Astrocyte (in vitro differentiated cells and primary cell): ENCODE measurements around the gene PXDC1. TPM values are rescaled to one million over a fixed set of nuclear protein-coding genes. Genes with fewer than 3 reads are reported as not detected.
A peak's percentile ranks its signal among the peaks of the same experiment; 100 is the strongest.

Experiments
- DNase-seq: peaks from one replicate; pipeline ENCODE4 v3.0.0-alpha.2; 2010; ENCODE audit warnings: low read depth
- FAIRE-seq: peaks from 2 replicates; lab custom pipeline; 2011; peaks lifted over from hg19 to GRCh38; lab: Jason Lieb, UNC
- H2AFZ ChIP-seq: 2 replicates; pipeline ENCODE4 v1.6.0; 2012; ENCODE audit warnings: low read depth, low read length, inconsistent platforms
- H3K27ac ChIP-seq: 2 replicates; pipeline ENCODE4 v1.5.1; 2011; ENCODE audit warnings: low read depth, low read length, inconsistent platforms
- H3K27me3 ChIP-seq: 2 replicates; pipeline ENCODE4 v1.6.0; 2011; ENCODE audit warnings: low read length, inconsistent platforms; ENCODE audit not compliant: insufficient read depth
- H3K36me3 ChIP-seq: 2 replicates; pipeline ENCODE4 v1.5.1; 2011; ENCODE audit warnings: low read length, inconsistent platforms; ENCODE audit not compliant: insufficient read depth
- H3K4me1 ChIP-seq: 2 replicates; pipeline ENCODE4 v1.5.1; 2011; ENCODE audit warnings: low read length, inconsistent platforms; ENCODE audit not compliant: insufficient read depth
- H3K4me2 ChIP-seq: 2 replicates; pipeline ENCODE4 v1.6.0; 2012; ENCODE audit warnings: low read length, inconsistent platforms
- H3K4me3 ChIP-seq: 2 replicates; pipeline ENCODE4 v1.5.1; 2011; ENCODE audit warnings: low read depth, mild to moderate bottlenecking, low read length, inconsistent platforms; ENCODE audit not compliant: insufficient read depth
- H3K79me2 ChIP-seq: 2 replicates; pipeline ENCODE4 v1.6.0; 2012; ENCODE audit warnings: mild to moderate bottlenecking, low read length, inconsistent platforms; ENCODE audit not compliant: insufficient read depth
- H3K9ac ChIP-seq: 2 replicates; pipeline ENCODE4 v1.6.0; 2012; ENCODE audit warnings: mild to moderate bottlenecking, low read length, inconsistent platforms
- H3K9me3 ChIP-seq: 2 replicates; pipeline ENCODE4 v1.5.1; 2012; ENCODE audit warnings: low read depth, mild to moderate bottlenecking, low read length, inconsistent platforms; ENCODE audit not compliant: insufficient read depth
- H4K20me1 ChIP-seq: 2 replicates; pipeline ENCODE4 v1.6.0; 2012; ENCODE audit warnings: low read length, inconsistent platforms; ENCODE audit not compliant: insufficient read depth
- H3K27ac Mint-ChIP-seq: one replicate; pipeline ENCODE4 v1.8.0; 2021; ENCODE audit warnings: mild to moderate bottlenecking, mixed read lengths; ENCODE audit not compliant: unreplicated experiment
- H3K27me3 Mint-ChIP-seq: one replicate; pipeline ENCODE4 v1.8.0; 2021; ENCODE audit warnings: low read depth, mixed read lengths; ENCODE audit not compliant: unreplicated experiment
- H3K36me3 Mint-ChIP-seq: one replicate; pipeline ENCODE4 v1.8.0; 2021; ENCODE audit warnings: low read depth, mixed read lengths; ENCODE audit not compliant: unreplicated experiment
- H3K4me1 Mint-ChIP-seq: one replicate; pipeline ENCODE4 v1.8.0; 2021; ENCODE audit warnings: low read depth, mixed read lengths; ENCODE audit not compliant: unreplicated experiment
- H3K4me3 Mint-ChIP-seq: one replicate; pipeline ENCODE4 v1.8.0; 2021; ENCODE audit warnings: mild to moderate bottlenecking, moderate library complexity, mixed read lengths; ENCODE audit not compliant: unreplicated experiment
- H3K9me3 Mint-ChIP-seq: one replicate; pipeline ENCODE4 v1.8.0; 2021; ENCODE audit warnings: mild to moderate bottlenecking, mixed read lengths; ENCODE audit not compliant: unreplicated experiment
- EZH2 ChIP-seq: IDR thresholded peaks from 2 replicates; pipeline ENCODE4 v1.6.1; 2012; ENCODE audit warnings: mild to moderate bottlenecking, low read length, inconsistent platforms; ENCODE audit not compliant: insufficient read depth
- total RNA-seq: library from RNA; stranded (reverse); gene quantifications from 2 replicates; pipeline ENCODE4 v1.2.1, GENCODE V29; 2021
- TF ChIP-seq, protein P1 (sequence below): IDR thresholded peaks from 2 replicates; pipeline ENCODE4 v1.5.1; 2011; ENCODE audit warnings: low read depth, mild to moderate bottlenecking, inconsistent platforms, low read length, moderate library complexity; ENCODE audit not compliant: insufficient read depth

Gene PXDC1
- total RNA-seq, 1 donor from 2014 or later = 58.2 TPM

DNA sequence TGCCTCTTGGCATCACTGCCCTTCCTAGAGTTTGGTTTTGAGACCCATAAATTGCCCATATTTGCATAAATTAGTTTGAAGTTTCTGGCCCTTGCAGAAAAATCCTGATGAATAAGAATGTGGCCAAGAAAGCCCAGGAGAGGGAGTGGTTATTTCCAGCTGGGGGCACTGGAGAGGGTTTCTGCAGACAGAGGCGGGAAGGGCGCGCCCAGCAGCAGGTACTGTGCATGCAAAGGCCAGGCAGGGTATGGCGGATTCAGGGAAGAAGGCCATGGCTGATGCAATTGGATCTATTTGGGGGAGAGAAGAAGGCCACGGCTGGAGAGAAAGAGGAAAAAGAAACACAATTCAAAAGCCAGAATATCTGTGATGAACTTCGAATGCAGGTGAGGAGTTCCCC is 48.2 kb upstream of the PXDC1 start:
- FAIRE-seq (no peak), DNase-seq (no peak)
- Histone ChIP-seq H3K4me1 (peaks cover 37% of the 10 kb centered on the region), H3K27me3 (no peaks in the 10 kb centered on the region), H3K9ac (no peak overlapping the region), H2AFZ (no peak overlapping the region), H3K79me2 (no peaks in the 10 kb centered on the region), H4K20me1 (no peaks in the 10 kb centered on the region), H3K4me2 (no peak overlapping the region), H3K36me3 (no peaks in the 10 kb centered on the region), H3K27ac (no peak overlapping the region), H3K4me3 (no peak overlapping the region), H3K9me3 (no peaks in the 10 kb centered on the region)
- no peaks in the 10 kb centered on the region for H3K27me3 Mint-ChIP-seq
- peaks cover 52% of the 10 kb centered on the region for H3K4me1 Mint-ChIP-seq
- no peaks in the 10 kb centered on the region for H3K9me3 Mint-ChIP-seq
- H3K36me3 Mint-ChIP-seq = no peaks in the 10 kb centered on the region
- TF ChIP-seq EZH2 = no peak
- TF ChIP-seq, protein P1, sequence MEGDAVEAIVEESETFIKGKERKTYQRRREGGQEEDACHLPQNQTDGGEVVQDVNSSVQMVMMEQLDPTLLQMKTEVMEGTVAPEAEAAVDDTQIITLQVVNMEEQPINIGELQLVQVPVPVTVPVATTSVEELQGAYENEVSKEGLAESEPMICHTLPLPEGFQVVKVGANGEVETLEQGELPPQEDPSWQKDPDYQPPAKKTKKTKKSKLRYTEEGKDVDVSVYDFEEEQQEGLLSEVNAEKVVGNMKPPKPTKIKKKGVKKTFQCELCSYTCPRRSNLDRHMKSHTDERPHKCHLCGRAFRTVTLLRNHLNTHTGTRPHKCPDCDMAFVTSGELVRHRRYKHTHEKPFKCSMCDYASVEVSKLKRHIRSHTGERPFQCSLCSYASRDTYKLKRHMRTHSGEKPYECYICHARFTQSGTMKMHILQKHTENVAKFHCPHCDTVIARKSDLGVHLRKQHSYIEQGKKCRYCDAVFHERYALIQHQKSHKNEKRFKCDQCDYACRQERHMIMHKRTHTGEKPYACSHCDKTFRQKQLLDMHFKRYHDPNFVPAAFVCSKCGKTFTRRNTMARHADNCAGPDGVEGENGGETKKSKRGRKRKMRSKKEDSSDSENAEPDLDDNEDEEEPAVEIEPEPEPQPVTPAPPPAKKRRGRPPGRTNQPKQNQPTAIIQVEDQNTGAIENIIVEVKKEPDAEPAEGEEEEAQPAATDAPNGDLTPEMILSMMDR = no peak
- H3K4me3 Mint-ChIP-seq = no peak overlapping the region
- peak overlapping the region; percentile 84 for H3K27ac Mint-ChIP-seq

DNA sequence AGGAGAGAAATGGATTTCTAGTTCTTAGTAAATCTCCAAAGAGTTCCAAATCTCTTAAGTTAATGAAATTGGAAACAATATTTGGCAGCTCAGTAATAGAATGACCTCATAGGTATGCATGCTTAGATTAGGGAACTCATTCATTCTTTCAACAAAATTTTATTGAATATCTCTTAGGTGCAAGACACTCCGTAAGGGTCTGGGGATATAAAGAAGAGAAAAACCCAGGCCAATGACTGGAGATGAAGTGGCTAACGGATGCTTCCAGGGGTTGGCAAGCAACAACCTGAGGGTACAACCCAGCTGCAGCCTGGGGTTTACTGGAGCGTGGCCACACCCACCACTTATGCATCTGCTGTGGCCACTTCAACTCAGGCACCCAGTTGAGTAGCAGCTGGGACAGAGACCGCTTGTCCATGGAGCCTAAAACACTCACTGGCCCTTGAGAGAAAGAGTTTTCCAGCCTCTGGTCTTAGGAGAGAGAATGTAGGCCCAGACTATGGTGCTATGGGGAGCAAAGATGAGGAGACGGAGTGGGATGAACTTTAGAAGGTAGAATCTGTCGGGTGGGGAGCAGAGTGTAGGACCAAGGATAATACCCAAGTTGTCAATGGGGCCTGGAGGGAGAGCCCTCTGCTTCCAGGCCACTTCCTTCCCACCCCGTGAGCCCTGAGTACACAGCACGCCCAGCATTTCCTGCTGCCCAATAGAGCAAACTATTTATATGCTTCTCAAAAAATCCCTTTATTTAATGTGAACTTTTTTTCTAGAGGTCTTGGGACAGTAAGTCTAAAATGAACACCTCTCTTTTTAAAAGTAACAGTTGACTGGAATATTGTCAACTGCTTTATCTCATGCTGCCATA is 46.8 kb upstream of the PXDC1 start:
- FAIRE-seq (no peak), DNase-seq (no peak)
- Histone ChIP-seq H2AFZ (no peak overlapping the region), H3K27me3 (no peaks in the 10 kb centered on the region), H3K4me3 (no peak overlapping the region), H3K4me1 (peaks cover 28% of the 10 kb centered on the region), H3K27ac (peak overlapping the region; percentile 95), H4K20me1 (no peaks in the 10 kb centered on the region), H3K36me3 (no peaks in the 10 kb centered on the region), H3K9ac (peak overlapping the region; percentile 77), H3K4me2 (peak overlapping the region; percentile 77), H3K9me3 (no peaks in the 10 kb centered on the region), H3K79me2 (no peaks in the 10 kb centered on the region)
- H3K27ac Mint-ChIP-seq = peak overlapping the region; percentile 100
- peaks cover 40% of the 10 kb centered on the region for H3K4me1 Mint-ChIP-seq
- H3K36me3 Mint-ChIP-seq = no peaks in the 10 kb centered on the region
- no peak overlapping the region for H3K4me3 Mint-ChIP-seq
- no peaks in the 10 kb centered on the region for H3K9me3 Mint-ChIP-seq
- no peak for TF ChIP-seq EZH2
- TF ChIP-seq, protein P1 = no peak
- H3K27me3 Mint-ChIP-seq = no peaks in the 10 kb centered on the region
